K562 (cell line): Measurements from ENCODE around the gene TRIP6. TPM values are rescaled to one million over a fixed set of nuclear protein-coding genes. Genes with fewer than 3 reads are reported as not detected.

Experiments
- ATAC-seq: fragments of 200-7000 bp; cut with Tn5 transposase; 3 replicates; pipeline ENCODE4 v1.9.1; 2020; ENCODE audit warnings: moderate library complexity
- BruUV-seq: library from RNA; stranded (reverse); fragments of 400-500 nt; replicated peaks from 2 replicates; lab custom pipeline; 2021; lab: Mats Ljungman, UMichigan
- CTCF ChIA-PET: fragments of 300-600 bp; formaldehyde crosslinking; extraction: SDS; loops from one replicate; lab custom pipeline; 2021; ENCODE audit warnings: low intra/inter-chr PET ratio; lab: Yijun Ruan, JAX
- POLR2A ChIA-PET: fragments of 300-600, 350-650 bp; sonication (Branson Sonifier 250); formaldehyde crosslinking; extraction: SDS; loops from one replicate; lab custom pipeline; 2021; ENCODE audit warnings: antibody characterized with exemption, inconsistent platforms; lab: Yijun Ruan, JAX
- DNase-seq, 4 experiments: peaks; one replicate each; pipeline versions ENCODE4 v3.0.0 to v3.0.0-alpha.2; 2011 to 2018; ENCODE audit warnings: low spot score in 3 of 4, mixed read lengths in 3 of 4; ENCODE audit errors: extremely low read depth in 1 of 4
- FAIRE-seq: peaks from 2 replicates; lab custom pipeline; 2011; peaks lifted over from hg19 to GRCh38; lab: Jason Lieb, UNC
- H2AFZ ChIP-seq: 2 replicates; pipeline ENCODE4 v1.6.0; 2011; ENCODE audit warnings: low read depth, low read length, control low read depth, inconsistent platforms
- H3K27ac ChIP-seq: fragments of 200-600 bp; 3 replicates; pipeline ENCODE4 v1.8.0; 2011; ENCODE audit warnings: low read depth, mild to moderate bottlenecking, control low read depth, inconsistent platforms, low read length, moderate library complexity, mixed read lengths; ENCODE audit errors: extremely low read depth
- H3K27me3 ChIP-seq, 2 experiments: fragments of 300-600 bp in 1 of 2; 2 replicates in 1 of 2; 3 replicates in 1 of 2; pipeline versions ENCODE4 v1.6.0 to v1.8.0; 2011; ENCODE audit warnings: inconsistent platforms in 2 of 2, low read length in 2 of 2, mild to moderate bottlenecking in 1 of 2, mixed read lengths in 1 of 2, moderate library complexity in 1 of 2; ENCODE audit not compliant: control insufficient read depth in 2 of 2, insufficient read depth in 2 of 2
- H3K36me3 ChIP-seq: fragments of 300-600 bp; 3 replicates; pipeline ENCODE4 v1.8.0; 2011; ENCODE audit warnings: mild to moderate bottlenecking, low read length, inconsistent platforms; ENCODE audit not compliant: control insufficient read depth, insufficient read depth
- H3K4me1 ChIP-seq, 2 experiments: fragments of 200-600 bp in 1 of 2; replicated peaks in 1 of 2; 2 replicates in 1 of 2; 3 replicates in 1 of 2; pipeline versions ENCODE4 v1.5.1 to v1.8.0; 2011; ENCODE audit warnings: inconsistent platforms in 2 of 2, low read length in 2 of 2, mild to moderate bottlenecking in 1 of 2, mixed read lengths in 1 of 2, moderate library complexity in 1 of 2; ENCODE audit not compliant: control insufficient read depth in 2 of 2, insufficient read depth in 2 of 2
- H3K4me2 ChIP-seq: 2 replicates; pipeline ENCODE4 v1.6.1; 2011; ENCODE audit warnings: low read length, control low read depth, inconsistent platforms, mixed read lengths; ENCODE audit not compliant: insufficient read depth
- H3K4me3 ChIP-seq: fragments of 200-600 bp; sonication (generic), shearing (Covaris generic); 2 replicates; pipeline ENCODE4 v1.5.1; 2016; ENCODE audit warnings: control low read depth, inconsistent platforms
- H3K79me2 ChIP-seq: fragments of 200-600 bp; 3 replicates; pipeline ENCODE4 v1.8.0; 2011; ENCODE audit warnings: low read length, inconsistent platforms; ENCODE audit not compliant: control insufficient read depth, insufficient read depth
- H3K9ac ChIP-seq, 2 experiments: 2 replicates each; pipeline versions ENCODE4 v1.6.0 to v1.6.1; 2011; ENCODE audit warnings: low read depth in 2 of 2, low read length in 2 of 2, control low read depth in 1 of 2, inconsistent platforms in 1 of 2, mild to moderate bottlenecking in 1 of 2, mixed read lengths in 1 of 2; ENCODE audit not compliant: insufficient read depth in 1 of 2
- H3K9me1 ChIP-seq: one replicate; pipeline ENCODE4 v1.6.0; 2011; ENCODE audit warnings: inconsistent platforms, mild to moderate bottlenecking, low read length, moderate library complexity; ENCODE audit not compliant: control insufficient read depth, insufficient read depth
- H3K9me3 ChIP-seq: replicated peaks from 2 replicates; pipeline ENCODE4 v1.5.1; 2011; ENCODE audit warnings: low read depth, low read length, inconsistent platforms; ENCODE audit not compliant: control insufficient read depth, insufficient read depth
- H4K20me1 ChIP-seq: replicated peaks from 2 replicates; pipeline ENCODE4 v1.6.1; 2011; ENCODE audit warnings: low read length, inconsistent platforms, mixed read lengths; ENCODE audit not compliant: control insufficient read depth, insufficient read depth
- ARHGAP35 ChIP-seq: fragments of 450-650 bp; IDR thresholded peaks from 2 replicates; pipeline ENCODE4 v1.6.1; 2018; ENCODE audit not compliant: partially characterized antibody
- ARID2 ChIP-seq: fragments of 450-650 bp; IDR thresholded peaks from 2 replicates; pipeline ENCODE4 v1.6.1; 2017; ENCODE audit warnings: antibody characterized with exemption, mild to moderate bottlenecking
- ATF6 ChIP-seq: sonication (generic); formaldehyde crosslinking; IDR thresholded peaks from 2 replicates; pipeline ENCODE4 v1.4.0; 2020; ENCODE audit warnings: mild to moderate bottlenecking, missing genetic modification reagents
- CHD2 ChIP-seq: IDR thresholded peaks from 2 replicates; pipeline ENCODE4 v1.6.1; 2011; ENCODE audit warnings: low read depth, low read length
- CREB3L1 ChIP-seq: fragments of 450-650 bp; IDR thresholded peaks from 2 replicates; pipeline ENCODE4 v1.6.1; 2014; ENCODE audit warnings: low read depth, mild to moderate bottlenecking, moderate library complexity, borderline replicate concordance
- ETS2 ChIP-seq: IDR thresholded peaks from 2 replicates; pipeline ENCODE4 v1.6.1; 2016; ENCODE audit warnings: borderline replicate concordance, missing genetic modification characterization, mild to moderate bottlenecking, moderate library complexity, missing compliant biosample characterization; ENCODE audit not compliant: poor library complexity, severe bottlenecking
- ETV6 ChIP-seq, 3 experiments: fragments of 150-350 bp in 1 of 3; sonication (generic) in 1 of 3; formaldehyde crosslinking in 1 of 3; IDR thresholded peaks; 2 replicates each; pipeline versions ENCODE4 v1.6.1 to v1.8.0; 2014 to 2022; ENCODE audit warnings: borderline replicate concordance in 2 of 3, low read depth in 2 of 3, antibody characterized with exemption in 1 of 3, low read length in 1 of 3, mild to moderate bottlenecking in 1 of 3, missing genetic modification reagents in 1 of 3
- NFRKB ChIP-seq: fragments of 450-650 bp; IDR thresholded peaks from 2 replicates; pipeline ENCODE4 v1.6.1; 2016; ENCODE audit warnings: low read depth
- TCFL5 ChIP-seq: fragments of 250-450 bp; sonication (Bioruptor Pico); conservative IDR thresholded peaks from 2 replicates; pipeline ENCODE4 v1.6.1; 2021; ENCODE audit warnings: mild to moderate bottlenecking, moderate library complexity, matching md5 sums
- ZMIZ1 ChIP-seq, 2 experiments: fragments of 150-350 bp in 1 of 2; IDR thresholded peaks; 2 replicates each; pipeline ENCODE4 v1.6.1; 2012 to 2016; ENCODE audit warnings: low read depth in 2 of 2, low read length in 2 of 2, mild to moderate bottlenecking in 1 of 2, moderate library complexity in 1 of 2
- ZNF134 ChIP-seq: fragments of 250-450 bp; sonication (Bioruptor Pico); conservative IDR thresholded peaks from 2 replicates; pipeline ENCODE4 v1.4.0; 2020
- ZNF263 ChIP-seq: sonication (generic); formaldehyde crosslinking; IDR thresholded peaks from 2 replicates; pipeline ENCODE4 v1.8.0; 2022; ENCODE audit warnings: mild to moderate bottlenecking, missing genetic modification reagents, borderline replicate concordance
- WGBS: fragments of 100-300 bp; shearing (Covaris generic); methylation state at CpG from one replicate; pipeline ENCODE4 v1.1.6; 2016; ENCODE audit warnings: low coverage, mixed read lengths; ENCODE audit not compliant: insufficient coverage; ENCODE audit errors: missing lambda C conversion rate; 5-methylcytosine and 5-hydroxymethylcytosine counted together
- in situ Hi-C: fragments of 300-500 bp; cut with MboI; formaldehyde crosslinking; loops from 4 replicates; pipeline ENCODE4 v1.15.0; 2018; ENCODE audit warnings: inconsistent platforms, mixed read lengths
- intact Hi-C: fragments of 100-400 bp; cut with micrococcal nuclease; formaldehyde crosslinking; loops from 2 replicates; pipeline ENCODE4 v1.14.2; 2022
- polyA plus RNA-seq, 8 experiments: library from polyadenylated mRNA; depleted of rRNA in 4 of 8; stranded (reverse) in 5 of 8; unstranded in 3 of 8; fragments of >200 nt; fragmentation: Nextera tagmentation in 2 of 8; fragmentation: Illumina TruSeq in 1 of 8; extraction: Ambion mirVana in 2 of 8; extraction: Trizol in 1 of 8; gene quantifications; 2 replicates each; pipeline versions ENCODE4 v1.2.1 to v1.2.3, GENCODE V29; 2011 to 2014; ENCODE audit warnings: inconsistent platforms in 1 of 8, missing spikeins in 1 of 8
- total RNA-seq, 7 experiments: library from RNA; depleted of rRNA in 6 of 7; stranded (reverse); fragments of >200 nt in 6 of 7; fragmentation: Illumina TruSeq in 2 of 7; extraction: Trizol in 2 of 7; gene quantifications; 2 replicates each; pipeline versions ENCODE4 v1.2.1 to v1.2.3, GENCODE V29; 2011 to 2021; ENCODE audit warnings: low replicate concordance in 1 of 7

The TRIP6 gene
- total and polyA plus RNA-seq, 9 of the 15 experiments (the other 6 are each of a cell fraction or from before 2014, with no cell fraction given), result 5.9 to 141 (median 54.0) TPM

GRCh38 chr7:100890653-100891567, 23.7 kb downstream of the TRIP6 start:
- peaks cover 20% of the 10 kb centered on the region for H4K20me1 ChIP-seq
- peak overlapping the region; percentile 77 for H3K27ac ChIP-seq
- ChIA-PET POLR2A (interaction anchor here (0.9 to 6.3 kb wide), 4 partner anchors 15 to 382 kb away, joined by 3 to 144 read pairs (median 4); partner anchors contain the start of gene SRRT), CTCF (interaction anchor here (0.6 kb wide), 1 partner anchor 20 kb away, joined by 3 read pairs; no protein-coding TSS in a partner anchor)
- peak overlapping the region; percentile 79 for H2AFZ ChIP-seq
- FAIRE-seq (no peak), ATAC-seq (no peak), DNase-seq (peak; percentile 41 to 55 (median 51))
- peaks cover 30% of the 10 kb centered on the region for H3K36me3 ChIP-seq
- no TSS peak for BruUV-seq
- peak overlapping the region; percentile 87 for H3K4me2 ChIP-seq
- no peaks in the 10 kb centered on the region for H3K9me3 ChIP-seq
- in situ Hi-C loops, result loop anchor here (5.0 kb wide), 1 partner anchor 166 kb away; no protein-coding TSS in a partner anchor
- peak overlapping the region; percentile 54 for H3K4me3 ChIP-seq
- WGBS, result 61% methylated on average over 25 of the region's 43 CpGs
- peaks cover 5% of the 10 kb centered on the region for H3K9me1 ChIP-seq
- peak overlapping the region; percentile 64 to 92 for H3K9ac ChIP-seq
- intact Hi-C loops, result no loop called here
- H3K79me2 ChIP-seq, result peaks cover 38% of the 10 kb centered on the region
- peaks cover 33 to 95% of the 10 kb centered on the region in 2 experiments for H3K4me1 ChIP-seq
- H3K27me3 ChIP-seq, result no peaks in the 10 kb centered on the region
- TF ChIP-seq TCFL5 (CRISPR knock-in tag) (no peak), ETS2 (tag) (no peak), ZNF263 (CRISPR knock-in tag) (no peak), ZMIZ1 (IDR thresholded peaks at IDR 0.05; ENCODE audit: low read depth in 2 of 2, low read length in 2 of 2) (no peak), CREB3L1 (no peak), ATF6 (CRISPR knock-in tag) (no peak; the same call in 1 of the 2 replicates), ZNF134 (CRISPR knock-in tag) (peak; percentile 58; the same call in 1 of the 2 replicates), ARID2 (no peak), ARHGAP35 (no peak), ETV6 (IDR thresholded peaks at IDR 0.05; ENCODE audit: borderline replicate concordance in 1 of 2, low read depth in 2 of 2, low read length in 1 of 2) (no peak), ETV6 (CRISPR knock-in tag; IDR thresholded peaks at IDR 0.05; ENCODE audit: borderline replicate concordance) (no peak), CHD2 (0 out of 2 replicates have a peak, but pooled peaks have one; percentile 5), NFRKB (0 out of 2 replicates have a peak, but pooled peaks have one; percentile 71)
